Uterus (tissue), 2 donors: ENCODE data around the gene IFNAR1.

ENCODE experiments used
- POLR2A ChIP-seq, 2 donors: fragments of 450-650 bp; IDR thresholded peaks; one replicate each; pipeline ENCODE4 v1.6.1; 2016; ENCODE audit warnings: antibody characterized with exemption in 2 of 2, mild to moderate bottlenecking in 1 of 2, moderate library complexity in 1 of 2
- TF ChIP-seq, protein P1 (sequence below), 4 experiments: fragments of 200-600 bp in 2 of 4; fragments of 450-650 bp in 2 of 4; sonication (generic) in 2 of 4; IDR thresholded peaks; one replicate each; pipeline ENCODE4 v1.5.1; 2016 to 2019; ENCODE audit warnings: antibody characterized with exemption in 4 of 4, mild to moderate bottlenecking in 2 of 4, moderate library complexity in 1 of 4

GRCh38 chr21:33299181-33299752, 25.5 kb upstream of the IFNAR1 start:
- TF ChIP-seq, protein P1, sequence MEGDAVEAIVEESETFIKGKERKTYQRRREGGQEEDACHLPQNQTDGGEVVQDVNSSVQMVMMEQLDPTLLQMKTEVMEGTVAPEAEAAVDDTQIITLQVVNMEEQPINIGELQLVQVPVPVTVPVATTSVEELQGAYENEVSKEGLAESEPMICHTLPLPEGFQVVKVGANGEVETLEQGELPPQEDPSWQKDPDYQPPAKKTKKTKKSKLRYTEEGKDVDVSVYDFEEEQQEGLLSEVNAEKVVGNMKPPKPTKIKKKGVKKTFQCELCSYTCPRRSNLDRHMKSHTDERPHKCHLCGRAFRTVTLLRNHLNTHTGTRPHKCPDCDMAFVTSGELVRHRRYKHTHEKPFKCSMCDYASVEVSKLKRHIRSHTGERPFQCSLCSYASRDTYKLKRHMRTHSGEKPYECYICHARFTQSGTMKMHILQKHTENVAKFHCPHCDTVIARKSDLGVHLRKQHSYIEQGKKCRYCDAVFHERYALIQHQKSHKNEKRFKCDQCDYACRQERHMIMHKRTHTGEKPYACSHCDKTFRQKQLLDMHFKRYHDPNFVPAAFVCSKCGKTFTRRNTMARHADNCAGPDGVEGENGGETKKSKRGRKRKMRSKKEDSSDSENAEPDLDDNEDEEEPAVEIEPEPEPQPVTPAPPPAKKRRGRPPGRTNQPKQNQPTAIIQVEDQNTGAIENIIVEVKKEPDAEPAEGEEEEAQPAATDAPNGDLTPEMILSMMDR (IDR thresholded peaks at IDR 0.05): no peak
- no peak for TF ChIP-seq POLR2A (IDR thresholded peaks at IDR 0.05)
